ENCODE results near the gene GSG1L2.

GSG1L2 gene

DNA sequence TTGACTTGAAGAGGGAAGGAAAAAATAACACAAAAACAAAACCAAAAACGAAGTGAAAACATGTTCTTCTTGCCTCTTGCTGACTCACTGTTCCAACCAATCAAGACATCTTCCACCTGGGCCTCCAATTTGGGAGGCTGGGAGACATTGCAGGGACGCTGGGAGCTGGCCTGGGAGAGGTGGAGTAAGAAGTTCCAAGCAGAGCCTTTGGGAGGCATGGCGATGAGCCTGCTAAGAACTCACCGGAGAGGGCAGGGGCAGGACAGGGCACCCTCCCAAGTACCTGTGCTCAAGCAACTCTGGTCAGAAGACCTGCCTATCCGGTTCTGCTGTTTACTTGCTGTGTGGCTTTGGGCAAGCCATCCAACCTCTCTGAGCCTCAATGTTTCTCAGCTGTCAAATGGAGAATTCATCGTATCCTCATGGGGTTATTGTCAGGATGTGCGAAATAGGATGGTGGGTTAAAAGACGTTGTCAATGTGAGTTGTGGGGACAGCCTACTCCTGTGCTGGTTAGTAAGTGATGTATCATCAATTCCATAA, 3.0 kb upstream of the GSG1L2 start:
- no peak for DNase-seq (ENCODE audit: low spot score)

DNA sequence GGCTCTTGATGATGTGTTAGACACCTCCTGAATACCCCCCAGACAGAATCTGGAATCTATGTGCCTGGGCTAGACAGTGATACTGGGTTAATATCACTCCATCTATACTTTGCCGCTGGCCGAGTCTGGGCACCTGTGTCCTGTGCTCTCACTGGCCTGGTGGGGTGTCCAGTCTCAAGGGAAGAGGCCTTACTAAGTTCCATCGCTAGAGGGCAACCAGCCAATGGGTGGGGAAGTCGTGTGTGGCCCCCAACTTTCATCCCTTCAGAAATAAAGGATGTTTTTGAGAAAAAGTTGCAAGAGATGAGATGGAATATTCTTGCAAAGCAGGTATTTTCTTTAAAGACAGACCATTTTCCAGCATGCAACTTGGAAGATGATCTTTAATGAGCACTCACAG, 2.2 kb upstream of the GSG1L2 start:
- DNase-seq (ENCODE audit: low spot score), result no peak

- DNase-seq (ENCODE audit: low spot score), result no peak
Measured at GRCh38 chr17:9820448-9820847, 1.4 kb downstream of the GSG1L2 start.

DNA sequence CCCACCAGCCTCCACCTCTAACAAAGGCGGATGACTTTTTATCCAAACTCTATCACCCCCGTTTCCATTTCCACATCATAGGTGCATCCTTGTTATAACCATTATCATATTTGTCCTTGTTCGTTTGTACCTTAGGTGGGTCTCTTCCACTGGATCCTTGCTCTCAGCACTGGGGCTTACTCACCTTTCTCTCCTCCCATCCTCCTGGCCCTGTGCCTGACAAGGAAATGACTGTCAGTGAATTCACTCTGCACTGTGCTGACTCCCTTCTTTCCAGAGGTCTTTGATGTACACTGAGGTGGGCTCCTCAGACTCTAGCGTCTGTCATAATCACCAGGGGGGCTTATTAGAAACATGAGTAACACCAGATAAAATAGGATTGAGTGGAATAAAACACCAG, 3.1 kb downstream of the GSG1L2 start:
- no peak for DNase-seq (ENCODE audit: low spot score)

GRCh38 chr17:9817086-9817485, 4.8 kb downstream of the GSG1L2 start:
- no peak for DNase-seq (ENCODE audit: low spot score)

- DNase-seq (ENCODE audit: low spot score), result no peak
Measured at GRCh38 chr17:9816472-9816871, 5.4 kb downstream of the GSG1L2 start.

- no peak for DNase-seq (ENCODE audit: low spot score)
Measured at GRCh38 chr17:9814337-9814945, 7.4 kb downstream of the GSG1L2 start.

DNA sequence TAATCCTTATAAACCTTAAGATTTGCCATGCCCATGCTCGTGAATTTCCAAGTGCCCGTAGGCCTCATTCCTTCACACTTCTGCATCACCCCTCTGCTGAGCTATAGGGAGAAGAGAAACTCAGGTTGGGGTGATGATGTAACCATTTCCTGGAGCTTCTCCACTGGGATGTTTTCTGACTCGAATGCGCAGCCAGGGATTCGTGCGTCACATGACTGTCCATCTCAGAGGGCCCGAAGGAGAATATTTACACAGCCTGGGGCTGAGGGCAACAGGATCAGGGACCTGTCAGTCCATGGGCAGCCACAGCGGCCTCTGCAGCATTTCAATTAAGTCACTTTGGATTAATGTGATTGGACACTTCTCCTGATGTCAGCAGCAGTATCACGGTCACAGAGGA, 8.7 kb downstream of the GSG1L2 start:
- no peak for DNase-seq (ENCODE audit: low spot score)

DNA sequence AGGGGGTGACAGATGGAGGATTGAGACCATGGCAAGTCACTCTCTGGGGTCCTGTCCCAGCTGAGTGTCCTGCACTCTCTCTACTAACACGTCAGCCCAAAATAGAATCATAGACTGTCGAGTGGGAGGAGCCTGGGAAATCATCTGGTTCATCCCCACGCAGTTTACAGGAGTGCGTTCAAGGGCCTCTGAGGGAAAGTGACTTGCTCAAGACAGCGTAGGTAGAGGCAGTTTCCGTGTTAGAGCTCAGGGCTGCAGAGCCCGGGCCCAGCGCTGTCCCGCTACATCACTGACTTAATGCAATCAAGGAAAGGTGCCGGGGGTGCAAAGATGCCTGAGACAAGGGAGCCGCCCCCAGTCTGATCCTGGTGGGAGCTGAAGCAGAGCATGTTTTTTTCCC, 10.3 kb downstream of the GSG1L2 start:
- no peak for DNase-seq (ENCODE audit: low spot score)

- no peak for DNase-seq (ENCODE audit: low spot score)
Measured at GRCh38 chr17:9811086-9811485, 10.8 kb downstream of the GSG1L2 start.

GRCh38 chr17:9810100-9810949, 11.6 kb downstream of the GSG1L2 start:
- DNase-seq (ENCODE audit: low spot score), result no peak

DNA sequence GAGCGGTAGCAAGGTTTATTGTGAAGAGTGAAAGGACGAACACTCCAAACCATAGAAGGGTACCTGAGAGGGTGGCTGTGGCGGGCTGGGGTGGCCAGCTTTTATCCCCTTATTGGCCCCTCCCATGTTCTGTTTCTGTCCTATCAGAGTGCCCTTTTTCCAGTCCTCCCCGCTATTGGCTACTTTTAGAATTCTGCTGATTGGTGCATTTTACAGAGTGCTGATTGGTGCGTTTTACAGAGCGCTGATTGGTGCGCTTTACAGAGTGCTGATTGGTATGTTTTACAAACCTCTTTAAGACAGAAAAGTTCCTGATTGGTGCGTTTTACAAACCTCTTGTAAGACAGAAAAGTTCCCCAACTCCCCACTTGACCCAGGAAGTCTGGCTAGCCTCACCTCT, 12.5 kb downstream of the GSG1L2 start:
- DNase-seq (ENCODE audit: low spot score), result no peak

DNA sequence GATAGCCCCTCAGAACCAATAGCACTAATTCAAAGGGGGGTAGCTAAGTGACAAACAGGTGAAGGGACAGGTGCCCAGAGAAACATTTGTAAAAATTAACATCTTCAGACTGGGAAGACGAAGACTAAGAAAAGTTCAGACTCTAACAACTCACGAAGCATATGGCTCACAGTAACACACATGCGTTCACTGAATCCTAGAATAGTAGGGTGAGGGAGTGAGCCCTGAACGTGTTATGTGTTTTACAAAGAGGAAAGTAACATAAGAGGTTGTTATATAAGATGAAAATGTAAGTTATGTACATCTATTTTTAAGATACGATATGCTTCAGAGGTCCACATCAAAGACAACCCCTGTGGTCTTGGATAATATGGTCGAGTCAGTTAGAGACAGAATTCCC, 15.2 kb downstream of the GSG1L2 start:
- no peak for DNase-seq (ENCODE audit: low spot score)

DNA sequence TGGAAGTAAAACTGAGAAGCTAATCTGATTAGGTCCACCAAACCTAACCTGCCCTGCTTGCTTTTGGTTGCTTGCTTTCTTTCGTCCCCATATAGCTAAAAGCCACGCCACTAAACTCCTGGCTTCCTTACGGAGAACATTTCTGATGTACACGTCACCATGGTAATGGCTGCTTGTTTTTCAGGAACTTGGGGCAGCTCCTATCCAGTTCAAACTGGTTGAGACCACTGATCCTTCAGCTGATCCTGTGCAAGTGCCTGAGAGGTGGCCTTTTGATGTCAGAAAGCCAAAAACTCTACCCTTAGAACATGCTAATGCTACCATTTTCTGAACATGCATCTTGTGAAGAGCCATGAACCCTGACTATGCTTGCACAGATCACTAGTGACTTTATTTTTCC, 16.1 kb downstream of the GSG1L2 start:
- DNase-seq (ENCODE audit: low spot score), result no peak

- DNase-seq (ENCODE audit: low spot score), result no peak
Measured at GRCh38 chr17:9802697-9803096, 19.2 kb downstream of the GSG1L2 start.

DNA sequence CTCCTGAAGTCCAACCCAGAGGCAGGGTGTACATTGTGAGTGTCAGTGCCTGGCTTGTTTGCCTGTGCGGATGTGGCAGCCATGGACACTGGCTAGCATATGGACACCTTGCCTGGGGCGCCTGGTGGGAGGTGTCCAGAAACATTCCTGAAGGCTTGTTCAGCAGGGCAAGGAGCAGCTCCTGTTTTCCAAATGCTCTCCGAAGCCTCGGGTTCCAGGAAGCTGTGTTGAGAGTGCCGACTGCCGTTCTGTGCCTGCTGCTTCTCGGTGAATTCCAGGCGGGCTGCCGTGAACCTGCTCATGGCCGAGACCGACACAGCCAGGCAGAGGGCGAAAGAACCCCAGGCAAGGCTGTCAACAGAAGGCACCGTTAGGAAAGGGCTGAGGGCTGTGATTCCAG, 19.6 kb downstream of the GSG1L2 start:
- DNase-seq (ENCODE audit: low spot score), result no peak

DNA sequence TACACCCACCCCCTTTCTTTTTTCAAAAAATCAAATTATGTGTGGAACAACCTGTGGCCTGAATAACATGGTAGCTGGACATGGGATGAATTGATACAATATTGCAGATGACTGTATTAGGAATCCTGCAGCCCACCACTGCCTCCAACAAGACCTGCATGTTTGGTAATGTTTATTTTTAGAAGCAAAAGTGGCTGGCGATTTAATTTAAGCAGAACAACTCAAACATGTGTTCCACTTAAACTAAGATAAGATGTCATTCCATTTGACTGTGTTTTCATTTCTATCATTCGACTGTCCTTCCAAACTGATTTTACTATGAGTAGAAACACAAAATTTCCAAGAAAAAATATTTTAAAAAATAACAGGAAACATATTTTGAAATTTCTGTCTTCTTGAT, 20.4 kb downstream of the GSG1L2 start:
- no peak for DNase-seq (ENCODE audit: low spot score)

- no peak for DNase-seq (ENCODE audit: low spot score)
Measured at GRCh38 chr17:9798724-9799123, 23.2 kb downstream of the GSG1L2 start.

DNA sequence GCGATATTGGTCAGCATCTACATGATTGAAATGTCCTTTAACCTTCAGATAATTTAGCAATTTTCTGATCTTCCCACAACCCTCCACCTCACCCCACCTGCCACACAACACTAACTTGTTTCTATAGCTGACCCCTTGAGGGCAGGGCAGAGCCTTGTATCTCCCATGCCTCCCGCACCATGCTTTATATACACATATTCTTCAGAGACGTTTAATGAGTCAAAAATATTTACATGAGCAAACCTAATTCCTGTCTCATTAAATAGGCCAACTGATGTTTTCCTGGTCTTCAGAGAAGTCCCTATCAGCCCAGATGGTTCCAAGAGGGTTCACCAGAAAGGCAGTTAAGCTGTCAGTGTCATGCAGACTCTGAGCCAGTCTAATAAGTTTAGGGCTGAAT, 23.9 kb downstream of the GSG1L2 start:
- DNase-seq (ENCODE audit: low spot score), result no peak

DNA sequence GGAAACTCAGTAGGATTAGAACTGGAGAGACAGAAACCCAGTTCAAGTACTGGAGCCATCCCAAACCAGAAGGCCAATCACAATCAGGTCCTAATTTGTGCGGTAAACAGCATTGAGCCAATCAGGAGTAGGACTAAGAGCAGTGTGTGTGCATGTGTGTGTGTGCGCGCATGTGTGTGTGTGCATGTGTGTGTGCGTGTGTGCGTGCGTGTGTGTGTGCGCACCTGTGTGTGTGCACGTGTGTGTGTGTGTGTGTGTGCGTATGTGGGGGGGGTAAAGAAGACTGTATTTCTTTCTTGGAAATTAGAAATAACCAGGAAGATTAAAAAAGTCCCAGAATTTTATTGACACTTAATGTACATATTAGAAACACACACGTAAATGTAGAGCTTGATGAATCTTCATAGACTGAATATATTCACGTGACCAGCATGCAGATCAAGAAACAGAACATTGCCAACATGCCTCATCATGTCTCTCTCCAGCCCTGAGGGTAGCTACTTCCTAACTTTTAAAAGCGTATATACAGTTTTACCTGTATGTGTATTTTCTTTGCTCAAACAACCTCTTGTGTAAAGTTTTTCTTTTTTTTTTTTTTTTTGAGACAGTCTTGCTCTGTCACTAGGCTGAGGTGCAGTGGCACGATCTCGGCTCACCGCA, 29.6 kb downstream of the GSG1L2 start:
- DNase-seq (ENCODE audit: low spot score), result no peak

- no peak for DNase-seq (ENCODE audit: low spot score)
Measured at GRCh38 chr17:9790889-9791876, 30.7 kb downstream of the GSG1L2 start, which contains the start of gene DHRS7C. Gene DHRS7C, minus strand, starts transcription at chr17:9791592. Its CDS starts 308 bp downstream, at chr17:9791284.

DNA sequence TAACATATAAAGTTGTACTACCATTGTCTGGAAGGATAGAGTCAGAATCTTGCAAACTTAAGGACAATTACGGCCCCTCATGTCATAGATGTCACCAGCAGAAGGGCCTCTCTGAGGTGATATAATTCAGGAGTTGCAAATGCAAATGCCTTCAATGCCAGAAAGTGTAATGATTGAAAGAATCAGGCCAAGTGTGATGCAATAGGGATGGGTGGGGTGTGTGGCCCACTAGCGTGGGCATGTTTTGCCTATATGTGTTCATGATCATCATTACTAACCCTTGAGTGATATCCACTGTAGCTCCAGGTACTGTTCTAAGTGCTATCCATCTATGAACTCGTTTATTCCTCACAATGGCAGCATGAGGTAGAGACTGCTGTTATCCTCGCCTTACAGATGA, 31.6 kb downstream of the GSG1L2 start:
- no peak for DNase-seq (ENCODE audit: low spot score)
